Naive thymus-derived CD8-positive, alpha-beta T cell (primary cell): ENCODE results near the gene RAP1B. TPM values are rescaled to one million over a fixed set of nuclear protein-coding genes. Genes with fewer than 3 reads are reported as not detected.
A peak's percentile ranks its signal among the peaks of the same experiment; 100 is the strongest.

Experiments
- ATAC-seq, 2 donors: fragments of 150-1000 bp; cut with Tn5 transposase in 1 of 2; sonication (Bioruptor Pico), chemical (Tn5 transposase) in 1 of 2; 1 replicate in 1 of 2; 2 replicates in 1 of 2; pipeline ENCODE4 v1.10.0; 2021; ENCODE audit warnings: mild to moderate bottlenecking in 2 of 2, moderate library complexity in 2 of 2
- POLR2A ChIA-PET: fragments of 350-600 bp; sonication (Branson Sonifier 250); formaldehyde crosslinking; loops from one replicate; lab custom pipeline; 2021; ENCODE audit warnings: antibody characterized with exemption; lab: Charles Lee
- DNase-seq, 10 donors: peaks; one replicate each; pipeline versions ENCODE4 v3.0.0 to v3.0.0-alpha.2; 2020 to 2022
- H3K27ac Mint-ChIP-seq, 10 donors: one replicate each; pipeline ENCODE4 v1.8.0; 2020 to 2022; ENCODE audit warnings: mild to moderate bottlenecking in 10 of 10, mixed read lengths in 10 of 10, moderate library complexity in 4 of 10, inconsistent platforms in 1 of 10
- H3K27me3 Mint-ChIP-seq, 5 donors: one replicate each; pipeline ENCODE4 v1.8.0; 2021 to 2022; ENCODE audit warnings: mixed read lengths in 5 of 5
- H3K36me3 Mint-ChIP-seq, 3 donors: one replicate each; pipeline ENCODE4 v1.8.0; 2020 to 2022; ENCODE audit warnings: mixed read lengths in 3 of 3, mild to moderate bottlenecking in 2 of 3, inconsistent platforms in 1 of 3
- H3K4me1 Mint-ChIP-seq, 4 donors: one replicate each; pipeline ENCODE4 v1.8.0; 2021 to 2022; ENCODE audit warnings: mixed read lengths in 4 of 4
- H3K4me3 Mint-ChIP-seq, 10 donors: one replicate each; pipeline ENCODE4 v1.8.0; 2020 to 2022; ENCODE audit warnings: mild to moderate bottlenecking in 10 of 10, mixed read lengths in 10 of 10, moderate library complexity in 6 of 10, inconsistent platforms in 1 of 10
- H3K9me3 Mint-ChIP-seq, 9 donors: one replicate each; pipeline ENCODE4 v1.8.0; 2020 to 2022; ENCODE audit warnings: mixed read lengths in 9 of 9, mild to moderate bottlenecking in 3 of 9, inconsistent platforms in 1 of 9, moderate library complexity in 1 of 9
- polyA plus RNA-seq, 3 donors: library from polyadenylated mRNA; unstranded; fragments of 300-500 nt; fragmentation: Illumina TruSeq; gene quantifications; one replicate each; pipeline ENCODE4 v1.2.3, GENCODE V29; 2021
- total RNA-seq, 8 experiments: library from RNA in 2 of 8; stranded (reverse) in 2 of 8; gene quantifications; one replicate each; pipeline ENCODE4 v1.2.3 and lab custom pipeline; 2021 to 2026

The RAP1B gene
- total and polyA plus RNA-seq, 5 experiments from 2014 or later = 254 to 708 (median 562) TPM

- ATAC-seq (no peak), DNase-seq (no peak)
- no peaks in the 10 kb centered on the region for H3K9me3 Mint-ChIP-seq
- peaks cover 11 to 37% (median 13%) of the 10 kb centered on the region in 3 donors for H3K36me3 Mint-ChIP-seq
- POLR2A ChIA-PET = interaction anchor here (0.6 to 9.1 kb wide), 20 partner anchors 12 to 253 kb away, joined by 3 to 129 read pairs (median 9); partner anchors contain the start of gene NUP107
- H3K4me1 Mint-ChIP-seq = peaks cover 22 to 63% (median 50%) of the 10 kb centered on the region in 4 donors
- no peaks in the 10 kb centered on the region for H3K27me3 Mint-ChIP-seq
- peak overlapping the region; percentile 92 to 99 (median 97) for H3K27ac Mint-ChIP-seq
- H3K4me3 Mint-ChIP-seq = peak overlapping the region; percentile 95 to 99 (median 98)
Measured at GRCh38 chr12:68611806-68612160, 1.1 kb downstream of the RAP1B start.

GRCh38 chr12:68612202-68612601, 1.5 kb downstream of the RAP1B start:
- H3K4me1 Mint-ChIP-seq = peaks cover 22 to 66% (median 50%) of the 10 kb centered on the region in 4 donors
- H3K27me3 Mint-ChIP-seq = no peaks in the 10 kb centered on the region
- H3K27ac Mint-ChIP-seq = peak overlapping the region; percentile 92 to 99 (median 97)
- peaks cover 11 to 37% (median 13%) of the 10 kb centered on the region in 3 donors for H3K36me3 Mint-ChIP-seq
- ATAC-seq (no peak), DNase-seq (no peak)
- H3K9me3 Mint-ChIP-seq = no peaks in the 10 kb centered on the region
- POLR2A ChIA-PET = interaction anchor here (1.2 to 9.1 kb wide), 16 partner anchors 13 to 253 kb away, joined by 3 to 129 read pairs (median 8); partner anchors contain the start of genes MDM2 and NUP107
- peak overlapping the region; percentile 95 to 99 (median 98) for H3K4me3 Mint-ChIP-seq

DNA sequence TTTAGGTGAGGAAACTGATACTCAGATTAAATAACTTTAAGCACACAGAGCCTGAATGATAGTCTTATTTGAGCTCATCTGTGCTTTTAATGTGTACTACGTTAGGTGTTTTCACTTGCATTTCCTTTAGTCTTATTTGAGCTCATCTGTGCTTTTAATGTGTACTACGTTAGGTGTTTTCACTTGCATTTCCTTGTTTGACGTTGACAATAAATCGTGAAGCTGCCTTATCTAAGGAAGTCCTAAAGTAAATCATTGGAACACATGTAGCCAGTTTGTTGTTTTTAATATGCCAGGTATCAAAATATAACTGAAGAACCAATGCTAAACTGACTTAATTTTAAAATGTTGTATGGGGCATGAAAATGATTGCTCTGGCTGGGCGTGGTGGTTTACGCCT, 2.0 kb downstream of the RAP1B start:
- DNase-seq (peak in 3 of 10 donors; percentile 37 to 54 (median 52)), ATAC-seq (peak in 1 of 2 donors; percentile 22)
- Mint-ChIP-seq H3K9me3 (no peaks in the 10 kb centered on the region), H3K4me1 (peaks cover 20 to 70% (median 52%) of the 10 kb centered on the region in 4 donors), H3K27ac (peak overlapping the region; percentile 92 to 99 (median 97)), H3K36me3 (peaks cover 11 to 40% (median 13%) of the 10 kb centered on the region in 3 donors), H3K27me3 (no peaks in the 10 kb centered on the region), H3K4me3 (peak overlapping the region; percentile 95 to 99 (median 98))
- POLR2A ChIA-PET = interaction anchor here (0.6 to 9.1 kb wide), 13 partner anchors 13 to 248 kb away, joined by 3 to 129 read pairs (median 5); partner anchors contain the start of genes MDM2 and NUP107

GRCh38 chr12:68613209-68613904, 2.7 kb downstream of the RAP1B start:
- peak; percentile 7 to 29 for ATAC-seq
- POLR2A ChIA-PET = interaction anchor here (0.6 to 9.1 kb wide), 12 partner anchors 14 to 248 kb away, joined by 3 to 129 read pairs (median 6); partner anchors contain the start of genes MDM2 and NUP107
- H3K9me3 Mint-ChIP-seq = no peaks in the 10 kb centered on the region
- H3K27me3 Mint-ChIP-seq = no peaks in the 10 kb centered on the region
- DNase-seq = peak in 9 of 10 donors; percentile 22 to 75 (median 47)
- peak overlapping the region; percentile 95 to 99 (median 98) for H3K4me3 Mint-ChIP-seq
- H3K27ac Mint-ChIP-seq = peak overlapping the region; percentile 92 to 99 (median 97)
- peaks cover 14 to 70% (median 50%) of the 10 kb centered on the region in 4 donors for H3K4me1 Mint-ChIP-seq
- H3K36me3 Mint-ChIP-seq = peaks cover 11 to 45% (median 13%) of the 10 kb centered on the region in 3 donors

GRCh38 chr12:68614105-68614679, 3.5 kb downstream of the RAP1B start:
- peak overlapping the region; percentile 95 to 99 (median 98) for H3K4me3 Mint-ChIP-seq
- peaks cover 13 to 54% (median 18%) of the 10 kb centered on the region in 3 donors for H3K36me3 Mint-ChIP-seq
- no peak for DNase-seq
- POLR2A ChIA-PET = interaction anchor here (0.9 to 9.1 kb wide), 5 partner anchors 14 to 75 kb away, joined by 3 to 129 read pairs (median 4); partner anchors contain the start of gene NUP107
- H3K4me1 Mint-ChIP-seq = peaks cover 14 to 76% (median 56%) of the 10 kb centered on the region in 4 donors
- no peaks in the 10 kb centered on the region for H3K9me3 Mint-ChIP-seq
- peak overlapping the region; percentile 60 to 99 (median 94) for H3K27ac Mint-ChIP-seq
- no peaks in the 10 kb centered on the region for H3K27me3 Mint-ChIP-seq
- no peak for ATAC-seq

- peaks cover 13 to 56% (median 18%) of the 10 kb centered on the region in 3 donors for H3K36me3 Mint-ChIP-seq
Measured at GRCh38 chr12:68614769-68615168, 4.1 kb downstream of the RAP1B start.

GRCh38 chr12:68617160-68617926, 6.6 kb downstream of the RAP1B start:
- Mint-ChIP-seq H3K27me3 (no peaks in the 10 kb centered on the region), H3K36me3 (peaks cover 5 to 60% (median 17%) of the 10 kb centered on the region in 3 donors), H3K27ac (peak overlapping the region; percentile 64 to 99 (median 80)), H3K4me3 (peak overlapping the region; percentile 62 to 99 (median 72)), H3K9me3 (no peaks in the 10 kb centered on the region), H3K4me1 (peaks cover 29 to 95% (median 80%) of the 10 kb centered on the region in 4 donors)
- DNase-seq = no peak
- POLR2A ChIA-PET = interaction anchor here (0.8 to 1.7 kb wide), 8 partner anchors 9 to 259 kb away, joined by 3 to 6 read pairs (median 4); no protein-coding TSS in a partner anchor
- ATAC-seq = peak in 1 of 2 donors; percentile 12

More at GRCh38 chr12:68614769-68615168, 4.1 kb downstream of the RAP1B start:
- Mint-ChIP-seq H3K27me3 (no peaks in the 10 kb centered on the region), H3K4me1 (peaks cover 14 to 80% (median 60%) of the 10 kb centered on the region in 4 donors), H3K4me3 (peak overlapping the region; percentile 95 to 99 (median 98)), H3K9me3 (no peaks in the 10 kb centered on the region), H3K27ac (peak overlapping the region; percentile 60 to 99 (median 94))
- no peak for DNase-seq
- ATAC-seq = no peak
- POLR2A ChIA-PET = interaction anchor here (0.9 to 5.6 kb wide), 4 partner anchors 24 to 76 kb away, joined by 3 to 54 read pairs (median 4); partner anchors contain the start of gene NUP107

- H3K4me3 Mint-ChIP-seq = peak overlapping the region in 9 of 10 donors; percentile 38 to 99 (median 70)
- peak overlapping the region in 8 of 10 donors; percentile 29 to 98 (median 70) for H3K27ac Mint-ChIP-seq
- peaks cover 5 to 57% (median 12%) of the 10 kb centered on the region in 3 donors for H3K36me3 Mint-ChIP-seq
- DNase-seq (no peak), ATAC-seq (no peak)
- no peaks in the 10 kb centered on the region for H3K27me3 Mint-ChIP-seq
- H3K4me1 Mint-ChIP-seq = peaks cover 29 to 95% (median 84%) of the 10 kb centered on the region in 4 donors
- POLR2A ChIA-PET = interaction anchor here (0.6 to 0.8 kb wide), 2 partner anchors 41 to 375 kb away, joined by 3 read pairs; no protein-coding TSS in a partner anchor
- no peaks in the 10 kb centered on the region for H3K9me3 Mint-ChIP-seq
Measured at GRCh38 chr12:68619541-68619940, 8.8 kb downstream of the RAP1B start.

GRCh38 chr12:68620519-68621471, 10.1 kb downstream of the RAP1B start:
- peak overlapping the region; percentile 23 to 99 (median 70) for H3K4me3 Mint-ChIP-seq
- H3K27ac Mint-ChIP-seq = peak overlapping the region; percentile 52 to 98 (median 80)
- peaks cover 6 to 59% (median 16%) of the 10 kb centered on the region in 3 donors for H3K36me3 Mint-ChIP-seq
- no peaks in the 10 kb centered on the region for H3K27me3 Mint-ChIP-seq
- DNase-seq = no peak
- peak in 1 of 2 donors; percentile 28 for ATAC-seq
- peaks cover 30 to 94% (median 82%) of the 10 kb centered on the region in 4 donors for H3K4me1 Mint-ChIP-seq
- no peaks in the 10 kb centered on the region for H3K9me3 Mint-ChIP-seq
- POLR2A ChIA-PET = interaction anchor here (0.7 to 1.2 kb wide), 2 partner anchors 25 to 193 kb away, joined by 3 read pairs; no protein-coding TSS in a partner anchor

- H3K27me3 Mint-ChIP-seq = no peaks in the 10 kb centered on the region
- POLR2A ChIA-PET = interaction anchor here (1.2 kb wide), 1 partner anchor 26 kb away, joined by 3 read pairs; no protein-coding TSS in a partner anchor
- peak overlapping the region; percentile 20 to 99 (median 61) for H3K4me3 Mint-ChIP-seq
- DNase-seq = no peak
- no peak for ATAC-seq
- H3K4me1 Mint-ChIP-seq = peaks cover 31 to 95% (median 86%) of the 10 kb centered on the region in 4 donors
- H3K27ac Mint-ChIP-seq = peak overlapping the region; percentile 2 to 98 (median 78)
- H3K36me3 Mint-ChIP-seq = peaks cover 9 to 66% (median 18%) of the 10 kb centered on the region in 3 donors
- peaks cover 0 to under 1% (median 0%) of the 10 kb centered on the region in 9 donors for H3K9me3 Mint-ChIP-seq
Measured at GRCh38 chr12:68621472-68622081, 10.9 kb downstream of the RAP1B start.
